Right renal pelvis (tissue), 4 donors: ENCODE measurements around the gene KCNMB1. TPM values are rescaled to one million over a fixed set of nuclear protein-coding genes. Genes with fewer than 3 reads are reported as not detected.
A peak's percentile ranks its signal among the peaks of the same experiment; 100 is the strongest.
"Not testable (repeated sequence)": the region's sequence is repeated elsewhere in the genome, so short reads cannot be mapped to it uniquely, and the experiment has no call there.

Experiments
- DNase-seq, 4 donors: peaks; one replicate each; pipeline ENCODE4 v3.0.0-alpha.2; 2013; ENCODE audit warnings: low read depth in 4 of 4, low spot score in 3 of 4, missing footprints in 1 of 4
- polyA plus RNA-seq, 4 donors: library from polyadenylated mRNA; unstranded; fragments of 120-200 nt; gene quantifications; one replicate each; pipeline ENCODE4 v1.2.1, GENCODE V29; 2013; ENCODE audit not compliant: insufficient read length in 4 of 4

Gene KCNMB1
- polyA plus RNA-seq, 4 donors = 1.2 to 1.5 (median 1.3) TPM

- DNase-seq = peak in 1 of 4 donors; percentile 16
These were observed 8.7 kb downstream of the KCNMB1 start for GRCh38 chr5:170380361-170380951.

- DNase-seq = no peak
These were observed 10.4 kb downstream of the KCNMB1 start for GRCh38 chr5:170378740-170379139.

DNA sequence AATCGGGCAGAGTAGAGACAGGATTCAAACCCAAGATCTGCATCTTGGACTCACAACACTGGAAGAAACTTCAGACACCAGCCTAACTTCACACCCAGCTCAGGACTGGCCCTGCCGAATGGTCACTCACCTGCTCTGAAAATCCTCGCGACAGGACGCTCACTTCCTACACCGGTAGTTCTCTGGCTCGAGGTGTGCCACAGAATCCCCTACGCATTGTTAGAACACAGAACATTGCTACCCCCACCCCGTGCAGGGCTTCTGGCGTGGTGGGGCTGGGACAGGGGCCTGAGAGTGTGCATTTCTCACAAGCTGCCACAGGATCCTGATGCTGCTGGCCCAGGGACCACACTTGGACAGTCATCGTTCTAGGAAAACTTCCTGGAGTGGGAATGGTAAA lies 12.1 kb downstream of the KCNMB1 start:
- DNase-seq = no peak

- DNase-seq = not testable (repeated sequence)
These were observed 12.6 kb downstream of the KCNMB1 start for GRCh38 chr5:170376526-170376925.

DNA sequence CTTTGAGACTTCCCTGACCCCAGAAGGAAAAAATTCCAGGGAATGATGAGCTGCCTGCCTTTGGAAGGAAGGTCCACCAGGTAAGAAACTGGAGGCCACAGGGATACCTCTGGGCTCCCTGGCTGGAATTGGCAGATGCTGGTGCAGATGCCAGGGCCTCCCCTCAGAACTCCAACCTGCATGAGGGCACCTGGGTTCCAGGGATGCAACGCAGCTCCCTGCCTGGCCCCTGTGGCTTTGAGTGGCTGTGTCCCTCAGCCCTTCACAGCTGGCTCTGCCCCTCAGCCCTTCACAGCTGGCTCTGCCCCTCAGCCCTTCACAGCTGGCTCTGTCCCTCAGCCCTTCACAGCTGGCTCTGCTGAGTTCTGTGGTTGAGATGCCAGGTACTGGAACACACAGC lies 13.9 kb downstream of the KCNMB1 start:
- no peak for DNase-seq

GRCh38 chr5:170372971-170373370 lies 16.2 kb downstream of the KCNMB1 start:
- DNase-seq = no peak

GRCh38 chr5:170368586-170368985 lies 20.6 kb downstream of the KCNMB1 start:
- no peak for DNase-seq

GRCh38 chr5:170366276-170366675 lies 22.9 kb downstream of the KCNMB1 start:
- DNase-seq = no peak

- DNase-seq = no peak
These were observed 23.3 kb downstream of the KCNMB1 start for GRCh38 chr5:170365831-170366230.

GRCh38 chr5:170365011-170365410 lies 24.2 kb downstream of the KCNMB1 start:
- no peak for DNase-seq

DNA sequence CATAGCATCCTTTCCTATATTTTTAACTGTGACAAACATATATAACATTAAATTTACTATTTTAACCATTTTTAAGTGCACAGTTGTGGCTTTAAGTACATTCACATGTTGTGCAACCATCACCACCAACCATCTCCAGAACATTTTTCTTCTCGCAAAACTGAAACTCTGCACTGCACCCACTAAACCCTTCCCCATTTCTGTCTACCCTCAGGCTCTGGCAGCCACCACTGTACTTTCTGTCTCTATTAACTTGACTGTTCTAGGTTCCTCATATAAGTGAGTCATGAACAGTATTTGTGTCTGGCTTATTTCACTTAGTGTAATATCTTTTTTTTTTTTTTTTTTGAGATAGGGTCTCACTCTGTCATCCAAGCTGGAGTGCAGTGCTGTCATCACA lies 25.5 kb downstream of the KCNMB1 start:
- DNase-seq = no peak

GRCh38 chr5:170362656-170363055 lies 26.5 kb downstream of the KCNMB1 start:
- DNase-seq = no peak

GRCh38 chr5:170362102-170362501 lies 27.1 kb downstream of the KCNMB1 start:
- no peak for DNase-seq

GRCh38 chr5:170361616-170362015 lies 27.6 kb downstream of the KCNMB1 start:
- DNase-seq = no peak

GRCh38 chr5:170361116-170361515 lies 28.1 kb downstream of the KCNMB1 start:
- no peak for DNase-seq

DNA sequence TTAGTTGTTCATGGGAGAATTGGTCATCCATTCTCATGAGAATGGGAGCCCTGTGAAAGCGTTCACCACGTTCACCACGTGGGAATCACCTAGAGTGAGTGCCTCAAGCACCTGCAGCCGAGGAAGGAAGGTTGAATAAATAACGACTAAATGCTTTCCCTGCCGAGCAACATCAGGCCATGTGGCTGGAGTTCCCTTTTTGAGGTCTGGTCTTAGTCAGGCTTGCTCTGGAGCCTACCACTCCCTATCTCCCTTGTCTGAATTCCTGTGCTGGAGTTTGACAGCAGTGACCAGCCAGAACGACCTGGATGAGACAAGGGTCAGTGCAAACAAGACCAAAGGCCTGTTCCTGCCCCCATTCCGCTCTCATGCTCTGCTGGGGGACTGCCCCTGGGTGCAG lies 28.5 kb downstream of the KCNMB1 start:
- no peak for DNase-seq

- no peak for DNase-seq
These were observed 31.2 kb downstream of the KCNMB1 start for GRCh38 chr5:170357955-170358444.

GRCh38 chr5:170355601-170356098 lies 33.5 kb downstream of the KCNMB1 start:
- DNase-seq = no peak

- peak in 1 of 4 donors; percentile 33 for DNase-seq
These were observed 35.2 kb downstream of the KCNMB1 start for GRCh38 chr5:170353961-170354360.

GRCh38 chr5:170353011-170353761 lies 36.0 kb downstream of the KCNMB1 start:
- peak in 2 of 4 donors; percentile 20 to 33 for DNase-seq

DNA sequence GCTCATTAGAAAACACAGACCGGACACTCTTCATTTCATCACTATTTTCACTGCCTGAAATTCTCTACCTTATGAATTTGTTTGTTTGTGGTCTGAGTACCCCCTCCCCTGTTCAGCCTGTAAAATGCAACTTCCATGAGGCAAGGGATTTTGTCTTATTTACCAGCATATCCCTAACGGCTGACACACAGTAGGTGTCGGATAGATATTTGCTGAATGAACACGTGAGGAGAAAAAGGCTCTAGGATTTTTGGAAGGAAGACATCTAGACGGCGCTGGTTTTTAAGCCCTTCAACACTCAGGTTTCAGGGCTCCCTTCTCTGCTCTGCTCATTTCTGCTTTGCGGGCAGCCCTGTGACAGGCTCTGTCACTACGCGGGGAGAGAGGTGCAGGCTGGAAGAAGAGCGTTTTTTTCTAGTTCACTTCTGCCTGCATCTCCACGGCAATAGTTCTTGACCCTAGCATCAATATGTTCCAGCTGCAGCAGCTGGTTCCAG lies 41.0 kb downstream of the KCNMB1 start:
- DNase-seq = no peak
